SU-DHL-6 (cell line): ENCODE measurements around the gene SCGB1D2.
"Not testable (repeated sequence)": the region's sequence is repeated elsewhere in the genome, so short reads cannot be mapped to it uniquely, and the experiment has no call there.

ENCODE experiments used
- H2AFZ ChIP-seq: fragments of 200-600 bp; sonication (generic); 2 replicates; pipeline ENCODE4 v1.6.1; 2014; ENCODE audit warnings: low read depth, mild to moderate bottlenecking, moderate library complexity, mixed read lengths, antibody characterized with exemption, low read length; ENCODE audit not compliant: severe bottlenecking
- H3F3A ChIP-seq: fragments of 200-600 bp; shearing (Covaris generic); 2 replicates; pipeline ENCODE4 v1.6.0; 2016; ENCODE audit warnings: antibody characterized with exemption, mild to moderate bottlenecking; ENCODE audit not compliant: insufficient read depth
- H3K27ac ChIP-seq: fragments of 200-600 bp; sonication (generic); 2 replicates; pipeline ENCODE4 v1.5.1; 2016; ENCODE audit warnings: low read depth, mild to moderate bottlenecking, low read length, moderate library complexity, mixed read lengths
- H3K27me3 ChIP-seq: fragments of 200-600 bp; sonication (generic), shearing (Covaris generic); 2 replicates; pipeline ENCODE4 v1.6.0; 2014; ENCODE audit warnings: mild to moderate bottlenecking, low read length
- H3K36me3 ChIP-seq: fragments of 200-600 bp; sonication (generic); 2 replicates; pipeline ENCODE4 v1.6.1; 2014; ENCODE audit warnings: mild to moderate bottlenecking, low read length, mixed read lengths
- H3K4me2 ChIP-seq: fragments of 300-600, 200-600 bp; shearing (Covaris generic), sonication (generic); 2 replicates; pipeline ENCODE4 v1.6.0; 2014; ENCODE audit warnings: low read length, low read depth, mild to moderate bottlenecking; ENCODE audit not compliant: poor library complexity, severe bottlenecking
- H3K4me3 ChIP-seq: fragments of 200-600 bp; sonication (generic); 2 replicates; pipeline ENCODE4 v1.5.1; 2014; ENCODE audit warnings: antibody characterized with exemption, low read length, mild to moderate bottlenecking, mixed read lengths; ENCODE audit not compliant: insufficient read depth, poor library complexity, severe bottlenecking
- H3K79me2 ChIP-seq: fragments of 200-600 bp; sonication (generic); 2 replicates; pipeline ENCODE4 v1.6.1; 2014; ENCODE audit warnings: mild to moderate bottlenecking, low read length, moderate library complexity; ENCODE audit not compliant: insufficient read depth
- H3K9ac ChIP-seq: fragments of 200-600 bp; sonication (generic); 2 replicates; pipeline ENCODE4 v1.7.0; 2014; ENCODE audit warnings: mild to moderate bottlenecking, low read length
- H3K9me2 ChIP-seq: fragments of 200-600 bp; sonication (generic); replicated peaks from 2 replicates; pipeline ENCODE4 v1.6.1; 2014; ENCODE audit warnings: low read length; ENCODE audit not compliant: insufficient read depth
- H3K9me3 ChIP-seq: fragments of 200-600 bp; sonication (generic); 2 replicates; pipeline ENCODE4 v1.6.1; 2014; ENCODE audit warnings: low read length, mixed read lengths; ENCODE audit not compliant: insufficient read depth
- H4K20me1 ChIP-seq: fragments of 200-600 bp; sonication (generic); 2 replicates; pipeline ENCODE4 v1.6.1; 2014; ENCODE audit warnings: low read depth, mild to moderate bottlenecking, antibody characterized with exemption, low read length, moderate library complexity, mixed read lengths
- EZH2phosphoT487 ChIP-seq: fragments of 200-600 bp; sonication (generic), shearing (Covaris generic); conservative IDR thresholded peaks from 2 replicates; pipeline ENCODE4 v1.6.1; 2018; ENCODE audit warnings: mild to moderate bottlenecking, antibody characterized with exemption, low read length, moderate library complexity, mixed read lengths
- TF ChIP-seq, protein P1 (sequence below): fragments of 200-600 bp; sonication (generic); IDR thresholded peaks from one replicate; pipeline ENCODE4 v1.5.1; 2017; ENCODE audit warnings: antibody characterized with exemption, mild to moderate bottlenecking, low read length, moderate library complexity; ENCODE audit not compliant: insufficient read depth, poor library complexity, severe bottlenecking

Gene SCGB1D2, protein sequence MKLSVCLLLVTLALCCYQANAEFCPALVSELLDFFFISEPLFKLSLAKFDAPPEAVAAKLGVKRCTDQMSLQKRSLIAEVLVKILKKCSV

DNA sequence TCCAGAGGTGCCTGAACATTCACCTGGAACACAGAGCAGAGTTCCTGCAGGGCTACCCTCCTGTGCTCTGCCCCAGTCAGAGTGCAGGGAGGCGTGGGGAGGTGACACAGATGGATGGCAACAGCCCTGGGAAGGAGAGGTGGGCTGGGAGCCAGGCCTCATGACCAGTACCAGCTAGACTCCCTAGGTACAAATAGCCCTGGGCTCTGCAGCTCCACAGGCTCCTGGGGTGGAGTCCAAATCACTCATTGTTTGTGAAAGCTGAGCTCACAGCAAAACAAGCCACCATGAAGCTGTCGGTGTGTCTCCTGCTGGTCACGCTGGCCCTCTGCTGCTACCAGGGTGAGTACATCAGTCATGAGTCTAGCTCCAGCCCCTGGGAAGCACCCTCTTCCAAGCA lies at the start of gene SCGB1D2:
Gene SCGB1D2, plus strand, starts transcription at position 219 of the 400 bp plus-strand sequence. Its CDS starts 69 bp downstream, at position 288.
- TF ChIP-seq, protein P1, sequence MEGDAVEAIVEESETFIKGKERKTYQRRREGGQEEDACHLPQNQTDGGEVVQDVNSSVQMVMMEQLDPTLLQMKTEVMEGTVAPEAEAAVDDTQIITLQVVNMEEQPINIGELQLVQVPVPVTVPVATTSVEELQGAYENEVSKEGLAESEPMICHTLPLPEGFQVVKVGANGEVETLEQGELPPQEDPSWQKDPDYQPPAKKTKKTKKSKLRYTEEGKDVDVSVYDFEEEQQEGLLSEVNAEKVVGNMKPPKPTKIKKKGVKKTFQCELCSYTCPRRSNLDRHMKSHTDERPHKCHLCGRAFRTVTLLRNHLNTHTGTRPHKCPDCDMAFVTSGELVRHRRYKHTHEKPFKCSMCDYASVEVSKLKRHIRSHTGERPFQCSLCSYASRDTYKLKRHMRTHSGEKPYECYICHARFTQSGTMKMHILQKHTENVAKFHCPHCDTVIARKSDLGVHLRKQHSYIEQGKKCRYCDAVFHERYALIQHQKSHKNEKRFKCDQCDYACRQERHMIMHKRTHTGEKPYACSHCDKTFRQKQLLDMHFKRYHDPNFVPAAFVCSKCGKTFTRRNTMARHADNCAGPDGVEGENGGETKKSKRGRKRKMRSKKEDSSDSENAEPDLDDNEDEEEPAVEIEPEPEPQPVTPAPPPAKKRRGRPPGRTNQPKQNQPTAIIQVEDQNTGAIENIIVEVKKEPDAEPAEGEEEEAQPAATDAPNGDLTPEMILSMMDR: no peak
- no peak for TF ChIP-seq EZH2phosphoT487
- Histone ChIP-seq H3K9me2 (no peaks in the 10 kb centered on the region), H3K4me2 (no peak within 1 kb of the TSS), H3K79me2 (no peaks in the 10 kb centered on the region), H4K20me1 (no peaks in the 10 kb centered on the region), H3K9me3 (no peaks in the 10 kb centered on the region), H3K27ac (no peak within 1 kb of the TSS), H3K36me3 (no peaks in the 10 kb centered on the region), H3K4me3 (no peak within 1 kb of the TSS), H3K9ac (no peak within 1 kb of the TSS), H3K27me3 (no peaks in the 10 kb centered on the region), H2AFZ (no peak within 1 kb of the TSS), H3F3A (no peaks in the 10 kb centered on the region)

DNA sequence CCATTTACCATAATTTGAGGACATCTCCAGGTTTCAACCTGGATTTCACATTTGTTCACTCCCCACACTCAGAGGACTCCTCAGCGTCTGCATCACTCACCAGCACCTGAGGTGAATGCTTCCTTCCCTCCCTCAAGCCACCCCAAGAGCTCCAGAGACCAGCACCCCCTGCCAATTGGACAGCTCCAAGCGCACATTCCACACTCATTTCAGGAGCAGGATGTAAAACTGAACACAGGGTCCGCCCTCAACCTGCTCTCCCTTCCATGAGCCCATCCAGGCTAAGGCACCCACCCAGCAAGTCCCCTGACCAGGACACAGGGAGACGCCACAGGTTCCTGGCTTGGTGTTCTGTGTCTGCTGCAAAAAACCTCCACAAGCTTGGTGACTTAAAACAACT lies 48.1 kb upstream of the SCGB1D2 start:
- Histone ChIP-seq H3K4me3 (no peak overlapping the region), H3K9me3 (no peaks in the 10 kb centered on the region), H3K4me2 (no peak overlapping the region), H3K9me2 (no peaks in the 10 kb centered on the region), H3K9ac (no peak overlapping the region), H3K79me2 (no peaks in the 10 kb centered on the region), H3K36me3 (no peaks in the 10 kb centered on the region), H3K27ac (no peak overlapping the region), H3F3A (no peaks in the 10 kb centered on the region), H2AFZ (no peak overlapping the region), H4K20me1 (no peaks in the 10 kb centered on the region), H3K27me3 (no peaks in the 10 kb centered on the region)
- no peak for TF ChIP-seq EZH2phosphoT487
- TF ChIP-seq, protein P1: no peak

DNA sequence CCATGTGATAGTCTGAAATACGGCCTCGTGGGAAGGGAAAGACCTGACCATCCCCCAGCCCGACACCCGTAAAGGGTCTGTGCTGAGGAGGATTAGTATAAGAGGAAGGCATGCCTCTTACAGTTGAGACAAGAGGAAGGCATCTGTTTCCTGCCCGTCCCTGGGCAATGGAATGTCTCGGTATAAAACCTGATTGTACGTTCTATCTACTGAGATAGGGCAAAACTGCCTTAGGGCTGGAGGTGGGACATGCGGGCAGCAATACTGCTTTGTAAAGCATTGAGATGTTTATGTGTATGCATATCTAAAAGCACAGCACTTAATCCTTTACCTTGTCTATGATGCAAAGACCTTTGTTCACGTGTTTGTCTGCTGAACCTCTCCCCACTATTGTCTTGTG lies 47.0 kb upstream of the SCGB1D2 start:
- H3K27me3 ChIP-seq: not testable (repeated sequence)

DNA sequence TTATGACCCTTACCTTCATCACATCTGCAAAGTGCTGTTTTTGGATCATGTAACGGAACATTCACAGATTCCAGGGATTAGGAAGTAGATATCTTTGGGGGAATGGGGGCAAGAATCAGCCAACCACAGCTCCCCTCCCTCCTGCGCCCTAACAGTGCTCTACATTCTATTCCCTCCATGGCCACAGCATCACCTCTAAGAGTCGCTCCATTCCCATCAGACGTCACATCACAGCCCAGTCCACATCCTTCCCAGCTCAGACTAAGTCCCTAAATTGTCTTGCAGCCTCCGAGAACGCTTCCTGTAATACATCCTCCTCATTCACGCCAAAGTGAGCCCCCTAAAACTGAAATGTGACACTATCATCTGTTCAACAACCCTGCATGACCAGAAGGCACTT lies 46.1 kb upstream of the SCGB1D2 start:
- Histone ChIP-seq H3K27ac (no peak overlapping the region), H3K36me3 (no peaks in the 10 kb centered on the region), H3F3A (no peaks in the 10 kb centered on the region), H2AFZ (no peak overlapping the region), H3K4me2 (no peak overlapping the region), H3K27me3 (no peaks in the 10 kb centered on the region), H3K4me3 (no peak overlapping the region), H3K9me3 (no peaks in the 10 kb centered on the region), H3K9me2 (no peaks in the 10 kb centered on the region), H3K79me2 (no peaks in the 10 kb centered on the region), H4K20me1 (no peaks in the 10 kb centered on the region), H3K9ac (no peak overlapping the region)
- no peak for TF ChIP-seq EZH2phosphoT487
- TF ChIP-seq, protein P1: no peak

More for the DNA sequence above, 47.0 kb upstream of the SCGB1D2 start:
- H3F3A ChIP-seq, H3K9ac ChIP-seq, H3K4me3 ChIP-seq, H3K27ac ChIP-seq, H3K79me2 ChIP-seq, H3K4me2 ChIP-seq, H3K36me3 ChIP-seq, H3K9me3 ChIP-seq, H3K9me2 ChIP-seq, H4K20me1 ChIP-seq, H2AFZ ChIP-seq: not testable (repeated sequence)

DNA sequence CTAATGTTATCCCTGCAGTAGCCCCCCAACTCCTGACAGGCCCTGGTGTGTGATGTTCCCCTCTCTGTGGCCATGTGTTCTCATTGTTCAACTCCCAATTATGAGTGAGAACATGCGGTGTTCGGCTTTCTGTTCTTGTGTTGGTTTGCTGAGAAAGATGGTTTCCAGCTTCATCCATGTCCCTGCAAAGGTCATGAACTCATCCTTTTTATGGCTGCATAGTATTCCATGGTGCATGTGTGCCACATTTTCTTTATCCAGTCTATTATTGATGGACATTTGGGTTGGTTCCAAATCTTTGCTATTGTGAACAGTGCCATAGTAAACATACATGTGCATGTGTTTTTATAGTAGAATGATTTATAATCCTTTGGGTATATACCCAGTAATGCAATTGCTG lies 44.6 kb upstream of the SCGB1D2 start:
- H3K4me2 ChIP-seq, H3K4me3 ChIP-seq, H4K20me1 ChIP-seq, H2AFZ ChIP-seq, H3K9me3 ChIP-seq, H3K27ac ChIP-seq, H3K9ac ChIP-seq, H3K27me3 ChIP-seq, H3K79me2 ChIP-seq, H3K36me3 ChIP-seq, H3K9me2 ChIP-seq, H3F3A ChIP-seq: not testable (repeated sequence)
